HG03135 (cell line): ENCODE measurements around the gene PPM1A.
A peak's percentile ranks its signal among the peaks of the same experiment; 100 is the strongest.

ENCODE experiments used
- ATAC-seq: cut with Tn5 transposase; IDR thresholded peaks from one replicate; pipeline ENCODE4 v1.9.1; 2021; ENCODE audit warnings: mild to moderate bottlenecking, moderate library complexity; ENCODE audit not compliant: unreplicated experiment

PPM1A gene

DNA sequence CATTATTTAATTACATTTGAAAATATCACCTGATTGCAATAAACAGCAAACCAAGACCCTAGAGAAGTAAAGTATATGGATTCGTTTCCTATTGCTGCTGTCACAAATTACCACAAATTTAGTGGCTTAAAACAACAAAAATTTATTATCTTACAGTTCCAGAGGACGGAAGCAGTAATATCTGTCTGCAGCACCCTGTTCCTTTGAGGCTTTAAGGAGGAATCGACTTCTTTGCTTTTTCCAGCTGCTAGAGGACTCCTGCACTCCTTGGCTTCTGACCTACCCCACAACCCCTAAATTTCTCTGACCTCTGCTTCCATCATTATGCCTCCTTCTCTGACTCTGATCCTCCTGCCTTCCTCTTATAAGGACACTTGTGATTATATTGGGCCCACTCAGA, 23.8 kb upstream of the PPM1A start:
- no peak for ATAC-seq

DNA sequence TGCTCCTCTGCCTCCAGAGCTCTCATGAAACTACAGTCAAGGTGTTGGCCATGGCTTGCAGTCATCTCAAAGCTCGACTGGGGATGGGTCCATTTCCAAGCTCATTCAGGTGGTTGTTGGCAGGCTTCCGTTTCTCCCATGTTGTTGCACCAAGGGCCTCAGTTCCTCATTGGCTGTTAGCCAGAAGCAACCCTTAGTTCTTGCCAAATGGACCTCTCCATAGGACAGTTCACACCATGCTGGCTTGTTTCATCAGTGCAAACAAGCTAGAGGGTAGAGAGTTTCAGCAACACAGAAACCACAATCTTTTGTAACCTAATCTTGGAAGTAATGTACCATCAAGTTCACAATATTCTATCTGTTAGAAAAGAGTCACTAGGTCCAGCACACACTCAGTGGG, 22.7 kb upstream of the PPM1A start:
- ATAC-seq: no peak

DNA sequence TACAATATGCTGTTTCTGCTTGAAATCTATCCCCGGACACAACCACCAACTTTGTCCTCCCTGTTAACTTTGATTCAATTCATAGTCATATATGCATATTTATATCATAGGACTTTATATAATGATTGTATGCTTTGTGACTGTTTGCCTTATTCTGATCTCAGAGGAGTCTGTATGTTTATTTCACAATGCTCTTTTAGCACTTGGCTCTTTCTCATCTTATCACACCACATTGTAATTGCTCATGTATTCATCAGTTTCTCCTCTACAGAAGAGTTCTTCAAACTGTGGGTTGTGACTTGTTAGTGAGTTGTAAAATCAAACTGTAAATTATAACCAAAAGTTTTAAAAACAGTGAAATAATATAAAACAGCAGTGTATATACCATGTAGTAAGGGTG, 21.7 kb upstream of the PPM1A start:
- no peak for ATAC-seq

DNA sequence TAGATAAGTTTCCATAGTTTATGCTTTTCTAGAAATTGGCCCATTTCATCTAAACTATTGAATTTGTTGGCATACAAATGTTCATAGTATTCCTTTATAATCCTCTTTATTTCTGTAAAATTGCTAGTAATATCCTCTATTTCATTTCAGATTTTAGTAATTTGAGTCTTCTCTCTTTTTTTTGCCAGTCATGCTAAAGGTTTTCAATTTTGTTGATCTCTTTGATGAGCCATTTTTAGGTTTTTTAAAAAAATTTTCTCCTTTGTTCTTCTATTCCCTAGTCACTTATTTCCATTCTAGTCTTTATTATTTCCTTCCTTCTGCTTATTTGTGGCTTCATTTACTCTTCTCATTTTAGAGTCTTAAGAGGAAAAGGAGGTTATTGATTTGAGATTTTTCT, 19.4 kb upstream of the PPM1A start:
- no peak for ATAC-seq

DNA sequence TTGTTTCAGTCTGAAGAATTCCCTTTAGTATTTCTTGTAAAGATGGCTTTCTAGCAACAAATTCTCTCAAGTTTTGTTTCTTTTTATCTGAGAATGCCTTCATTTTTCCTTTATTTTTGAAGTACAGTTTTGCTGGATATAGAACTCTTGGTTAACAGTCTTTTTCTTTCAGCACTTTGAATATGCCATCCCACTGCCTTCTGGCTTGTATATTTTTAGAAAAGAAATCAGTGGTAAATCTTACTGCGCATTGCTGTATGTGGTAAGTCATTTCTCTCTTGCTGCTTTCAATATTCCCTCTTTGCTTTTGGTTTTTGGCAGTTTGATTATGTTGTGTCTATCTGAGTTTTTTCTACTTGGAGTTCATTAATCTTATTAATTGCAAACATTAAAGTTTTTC, 16.8 kb upstream of the PPM1A start:
- no peak for ATAC-seq

DNA sequence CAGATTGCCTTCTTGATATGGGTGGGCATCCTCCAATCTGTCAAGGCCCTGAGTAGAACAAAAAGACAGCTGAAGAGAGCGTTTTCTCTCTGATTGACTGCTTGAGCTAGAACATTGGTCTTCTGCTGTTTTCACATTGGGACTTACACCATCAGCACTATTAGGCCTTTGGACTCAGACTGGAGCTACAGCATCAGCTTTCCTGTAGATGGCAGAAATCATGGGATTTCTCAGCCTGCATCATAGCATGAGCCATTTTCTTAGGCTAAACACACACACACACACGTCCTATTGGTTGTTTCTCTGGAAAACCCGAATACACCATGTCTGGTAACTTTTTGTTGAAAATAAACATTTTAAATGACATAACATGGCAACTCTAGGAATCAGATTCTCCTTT, 15.8 kb upstream of the PPM1A start:
- ATAC-seq: no peak

DNA sequence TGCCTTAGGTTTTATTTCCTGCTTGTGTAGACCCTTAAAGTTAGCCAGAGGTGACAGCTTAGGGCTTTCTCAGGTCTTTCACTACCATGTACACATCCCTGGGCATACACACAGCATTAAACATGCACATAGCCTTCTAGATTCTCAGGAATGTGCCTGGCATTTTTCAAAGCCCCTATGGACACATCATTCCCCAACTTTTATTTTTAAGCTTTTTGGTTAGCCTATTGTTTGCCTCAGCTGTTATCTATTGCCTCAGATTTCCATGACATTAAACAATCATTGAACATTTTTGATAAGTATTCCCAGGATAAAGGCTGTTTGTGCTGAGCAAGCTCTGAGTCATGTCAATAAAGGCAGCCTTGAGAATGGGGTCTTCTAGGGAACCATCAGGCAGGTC, 15.1 kb upstream of the PPM1A start:
- ATAC-seq: no peak

DNA sequence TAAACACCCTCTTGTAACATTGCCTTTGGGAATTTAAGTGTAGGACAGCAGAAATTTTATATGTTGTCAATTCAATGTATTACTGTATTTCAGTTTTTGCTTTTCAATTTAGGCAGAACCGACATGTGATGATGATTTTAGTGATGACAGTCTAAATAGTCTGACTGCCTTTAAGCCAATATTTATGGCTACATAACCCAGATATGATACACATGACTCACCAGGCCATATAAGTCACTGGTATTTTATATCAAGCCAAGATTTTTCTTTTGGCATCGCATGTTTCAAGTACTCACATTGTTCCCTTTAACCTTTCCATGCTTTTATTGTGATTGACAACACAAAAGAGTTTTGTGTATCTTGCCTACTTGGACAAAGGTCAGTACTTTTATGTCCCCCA, 13.6 kb upstream of the PPM1A start:
- ATAC-seq: no peak

DNA sequence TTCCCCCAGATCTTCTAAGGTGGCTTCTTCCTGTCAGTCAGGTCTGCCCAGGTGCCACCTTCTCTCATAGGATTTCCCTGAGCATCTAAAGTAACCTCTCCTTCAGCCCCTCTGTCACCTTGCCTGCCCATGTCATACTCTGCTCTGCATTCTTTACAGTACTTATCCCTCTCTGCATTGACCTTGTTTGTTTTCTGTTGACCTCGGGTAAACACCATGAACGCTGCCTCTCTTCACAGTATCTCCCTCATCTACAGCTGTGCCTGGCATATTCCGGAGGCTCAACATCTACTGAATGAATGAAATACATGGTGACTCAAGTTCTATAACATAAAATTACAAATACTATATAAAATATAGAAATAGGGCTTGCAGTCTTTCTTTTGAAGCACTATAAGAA, 10.1 kb upstream of the PPM1A start:
- ATAC-seq: no peak

DNA sequence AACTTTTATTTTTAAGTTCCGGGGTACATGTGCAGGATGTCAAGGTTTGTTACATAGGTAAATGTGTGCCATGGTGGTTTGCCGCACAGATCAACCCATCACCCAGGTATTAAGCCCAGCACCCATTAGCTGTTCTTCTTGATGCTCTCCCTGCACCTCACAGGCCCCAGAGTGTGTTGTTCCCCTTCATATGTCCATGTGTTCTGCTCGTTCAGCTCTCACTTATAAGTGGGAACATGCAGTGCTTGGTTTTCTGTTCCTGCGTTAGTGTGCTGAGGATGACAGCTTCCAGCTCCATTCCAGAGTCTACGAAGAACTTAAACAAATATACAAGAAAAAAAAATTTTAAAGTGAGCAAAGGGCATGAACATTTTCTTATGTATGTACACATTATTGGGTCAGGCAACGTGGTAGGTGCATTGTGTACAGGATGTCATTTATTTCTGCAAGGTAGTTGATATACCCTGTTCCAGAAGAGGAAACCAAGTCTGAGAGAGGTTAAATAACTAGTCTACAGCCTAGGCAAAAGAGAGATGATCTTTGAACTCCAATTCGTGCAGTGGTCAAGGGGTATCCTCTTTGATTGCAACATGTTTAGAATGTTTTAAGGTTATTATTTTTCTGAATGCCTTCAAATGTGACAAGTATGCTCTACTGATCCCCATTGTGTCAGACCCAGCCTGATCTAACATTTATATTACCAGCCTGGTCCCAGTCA, 8.7 kb upstream of the PPM1A start:
- ATAC-seq: no peak

DNA sequence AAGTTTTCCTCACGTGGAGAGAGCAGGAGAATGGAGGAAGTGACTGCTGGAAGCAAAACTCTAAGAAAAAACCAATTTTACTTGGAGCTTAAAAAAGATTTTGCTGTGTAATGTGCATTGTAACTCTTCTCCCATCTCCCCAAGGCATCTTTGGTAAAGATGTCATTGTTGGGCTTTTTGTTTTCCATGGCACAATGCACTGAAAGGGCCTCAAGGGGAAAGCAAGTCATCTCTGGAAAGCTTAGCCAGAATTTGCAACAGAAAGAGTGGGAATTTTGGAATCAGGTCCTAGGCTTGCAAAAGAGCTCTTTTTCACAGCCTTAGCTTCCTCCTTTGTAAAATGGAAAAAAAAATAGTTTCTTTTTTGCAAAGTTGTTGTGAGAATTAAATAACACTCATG, 7.9 kb upstream of the PPM1A start:
- ATAC-seq: no peak

DNA sequence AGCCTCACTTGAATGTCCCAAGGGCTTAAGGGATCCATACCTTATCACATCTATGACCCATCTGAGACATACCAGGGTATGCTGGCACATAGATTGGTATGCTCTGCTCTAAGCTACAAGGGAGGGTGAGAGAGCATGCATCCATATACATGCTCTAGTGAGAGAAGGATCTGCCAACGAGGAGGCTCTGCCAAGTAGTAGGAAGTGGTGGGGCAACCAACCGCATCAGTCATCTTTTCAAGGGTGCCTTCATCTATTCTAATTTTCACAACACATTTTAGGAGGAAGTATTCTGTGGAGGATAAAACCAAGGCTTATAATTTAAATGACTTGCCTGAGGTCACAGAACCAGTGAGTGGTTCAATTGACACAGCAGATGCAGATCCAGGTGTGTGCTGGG, 6.6 kb upstream of the PPM1A start:
- ATAC-seq: no peak

DNA sequence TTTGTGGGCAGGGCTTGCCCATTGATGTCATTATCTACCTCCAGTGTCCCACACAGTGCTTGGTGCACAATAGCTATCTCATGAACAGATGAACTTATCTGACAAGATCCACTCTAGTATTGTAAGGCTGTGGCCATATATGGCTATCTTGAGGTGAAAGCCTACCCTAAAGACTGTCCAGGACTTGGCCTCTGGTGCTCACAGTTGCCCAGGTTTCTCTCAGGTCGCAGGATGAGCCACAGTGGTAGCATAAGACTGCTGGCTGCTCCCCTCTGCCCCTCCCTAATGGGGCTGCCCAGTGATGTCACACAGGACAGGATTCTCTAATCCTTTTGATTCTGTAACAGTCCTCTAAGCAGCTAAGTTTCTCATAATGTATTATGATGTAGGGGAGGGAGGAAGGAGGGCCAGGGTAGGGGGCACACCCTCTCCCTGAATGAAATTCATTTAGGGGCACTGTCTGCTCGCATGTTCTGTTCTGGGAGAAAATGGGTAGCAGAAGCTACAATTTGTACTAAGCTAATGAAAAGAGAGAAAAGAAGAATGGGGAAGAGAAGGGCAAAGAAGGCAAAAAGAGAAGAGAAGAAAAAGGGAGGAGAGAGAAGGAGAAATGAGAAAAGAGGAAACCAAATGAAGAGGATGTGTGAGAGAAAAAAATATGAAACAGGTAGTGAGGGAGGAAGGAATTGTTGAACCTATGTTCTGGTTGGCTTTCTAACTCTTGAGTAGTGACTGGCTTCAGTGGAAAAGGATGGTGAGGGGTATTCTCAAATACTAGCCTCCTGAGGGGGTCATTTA, 3.4 kb upstream of the PPM1A start:
- ATAC-seq: no peak

DNA sequence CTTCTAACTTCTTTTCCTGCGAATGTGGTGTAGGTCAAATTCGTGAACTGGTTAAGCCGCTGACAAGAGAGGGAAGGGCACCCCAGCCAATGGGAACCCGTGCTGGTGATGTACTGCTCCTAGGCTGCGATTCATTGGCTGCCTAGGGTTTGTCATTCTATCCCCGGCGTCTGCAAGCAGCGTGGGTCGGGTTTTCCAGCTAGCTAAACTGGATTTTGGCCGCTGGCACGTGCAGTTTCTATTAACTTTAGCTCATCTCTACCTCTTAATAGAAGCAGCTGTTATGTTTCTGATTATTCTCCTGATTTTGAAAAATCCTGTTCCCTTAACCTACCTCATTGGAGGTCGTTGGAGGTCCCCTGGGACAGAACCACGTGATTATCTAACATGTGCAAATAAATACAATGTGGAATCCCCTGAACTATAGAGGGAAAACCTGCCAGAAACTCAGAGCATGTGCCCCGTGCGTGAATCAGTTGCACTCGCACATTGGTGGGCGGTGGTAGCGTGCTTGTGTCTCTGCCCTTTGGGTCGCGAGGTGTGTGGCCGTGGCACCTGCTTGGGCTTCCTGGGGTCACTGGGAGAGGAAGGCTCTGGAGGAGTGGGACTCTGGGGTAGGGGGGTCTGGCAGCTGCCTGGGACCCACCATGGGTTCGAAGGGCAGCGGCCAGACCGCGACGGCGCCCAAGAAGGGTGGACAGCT, 876 bp upstream of the PPM1A start:
- ATAC-seq: peak; percentile 60

DNA sequence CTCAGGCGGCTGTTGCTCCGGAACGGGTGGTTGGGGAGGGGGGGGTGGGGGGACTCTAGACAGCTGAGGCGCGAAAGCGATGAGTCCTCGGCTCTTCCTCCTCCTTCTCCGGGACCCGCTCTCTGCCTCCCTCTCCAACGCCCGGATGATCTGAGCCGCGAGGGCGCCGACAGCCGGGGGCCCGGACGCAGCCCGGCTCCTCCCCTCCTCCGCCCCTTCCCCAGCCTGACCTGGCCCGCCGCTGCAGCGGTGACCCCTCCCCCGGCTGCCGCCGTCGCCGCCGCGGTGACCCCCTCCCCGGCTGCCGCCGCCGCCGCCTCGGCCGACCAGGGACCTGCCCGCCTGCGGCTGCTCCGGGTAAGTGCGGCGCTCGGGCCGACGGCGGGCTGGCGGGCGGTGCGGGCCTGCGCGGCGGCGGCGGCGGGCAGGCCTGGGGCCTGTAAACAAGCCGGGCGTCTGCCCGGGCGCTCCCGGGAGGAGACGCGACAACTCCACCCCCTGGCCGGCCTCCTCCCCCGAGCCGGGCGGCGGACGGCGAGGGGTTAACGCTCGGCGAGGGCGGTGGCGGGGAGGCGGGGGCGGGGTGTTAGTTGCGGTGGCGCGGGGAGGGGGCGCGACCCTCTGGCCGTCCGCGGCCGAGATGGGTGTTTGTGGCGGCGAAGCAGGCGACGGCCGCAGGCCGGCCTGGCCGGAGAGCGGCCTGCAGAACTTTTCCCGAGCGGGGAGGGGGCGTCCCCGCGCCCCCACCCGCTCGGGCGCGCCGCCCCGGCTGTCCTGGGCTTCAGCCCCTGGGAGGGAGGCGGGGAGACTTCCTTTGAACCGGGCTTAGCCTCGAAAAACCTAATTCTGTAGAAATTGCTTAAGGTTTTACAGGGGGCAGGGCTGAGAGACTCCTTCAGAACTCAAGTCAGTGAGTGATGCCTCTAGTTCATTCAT, 568 bp downstream of the PPM1A start:
- ATAC-seq: peak; percentile 35

DNA sequence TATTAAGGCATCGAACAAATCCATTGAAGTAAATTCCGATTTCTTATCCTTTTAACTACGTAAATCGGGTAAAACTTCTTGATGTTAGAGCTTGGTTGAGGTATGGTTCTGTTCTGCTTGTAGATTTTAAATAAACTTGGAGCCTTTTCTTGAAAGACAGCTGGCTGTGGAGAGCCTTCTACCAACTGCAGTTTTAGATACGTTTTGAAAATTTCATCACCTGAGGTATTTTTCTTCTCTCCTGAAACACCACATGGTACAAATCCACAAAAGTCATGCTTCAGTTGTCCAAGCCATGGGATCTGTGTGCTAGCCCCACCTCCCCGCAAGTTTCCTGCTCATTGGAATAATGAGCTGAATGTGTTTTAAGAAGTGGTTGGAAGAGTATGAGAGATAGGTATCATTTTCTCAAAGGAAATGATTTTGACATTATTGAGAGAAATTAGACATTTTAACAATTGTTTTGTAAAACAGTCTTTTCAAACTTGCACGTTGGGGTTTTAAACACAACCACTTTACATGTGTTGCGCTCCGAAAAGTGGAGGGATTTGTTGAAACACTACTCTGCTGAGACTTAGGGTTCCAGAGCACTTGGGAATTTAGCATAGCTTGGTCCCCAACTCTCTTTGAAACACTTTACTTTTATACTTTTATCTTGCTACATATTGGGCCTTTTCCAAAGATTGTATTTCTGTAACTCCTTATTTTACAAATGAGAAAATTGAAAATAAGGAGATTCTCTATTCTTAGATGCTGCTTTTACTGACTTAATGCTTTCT, 1.4 kb downstream of the PPM1A start:
- ATAC-seq: no peak

DNA sequence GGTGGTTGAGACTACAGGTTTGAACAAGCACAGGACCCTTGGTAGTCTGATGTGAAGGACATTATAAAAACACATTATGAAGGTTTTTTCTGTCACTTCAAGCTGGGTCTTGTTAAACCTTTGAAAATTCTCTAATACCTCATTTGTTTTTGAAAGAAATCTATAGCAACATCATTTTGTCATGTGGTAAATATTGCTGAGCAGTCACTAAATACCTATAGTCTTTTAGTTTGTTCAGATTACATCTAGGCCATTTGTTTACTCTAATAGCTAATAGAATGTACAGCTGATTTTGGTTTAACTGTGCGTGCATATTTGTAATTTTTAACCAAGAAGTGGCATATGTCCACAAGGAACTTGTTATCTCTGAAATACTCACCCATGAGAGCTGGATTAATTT, 2.9 kb downstream of the PPM1A start:
- no peak for ATAC-seq

DNA sequence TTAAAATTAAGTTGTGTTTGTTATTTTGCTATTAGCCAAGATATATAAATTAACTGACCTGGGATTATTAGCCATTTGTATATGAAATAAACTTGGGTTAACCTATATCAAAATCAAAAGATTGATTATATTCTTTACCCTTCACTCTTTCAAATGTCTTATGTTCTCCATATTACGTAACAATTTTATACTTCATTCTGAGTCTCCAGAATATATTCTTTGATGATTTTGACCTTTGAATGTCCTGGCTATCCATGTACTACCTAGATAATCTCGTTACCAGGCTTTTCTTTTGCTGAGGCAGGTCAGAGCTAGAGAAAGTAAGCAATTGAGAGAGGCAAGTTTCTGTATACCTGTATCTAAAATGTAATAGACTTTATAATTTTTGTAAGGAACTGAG, 3.6 kb downstream of the PPM1A start:
- ATAC-seq: no peak

DNA sequence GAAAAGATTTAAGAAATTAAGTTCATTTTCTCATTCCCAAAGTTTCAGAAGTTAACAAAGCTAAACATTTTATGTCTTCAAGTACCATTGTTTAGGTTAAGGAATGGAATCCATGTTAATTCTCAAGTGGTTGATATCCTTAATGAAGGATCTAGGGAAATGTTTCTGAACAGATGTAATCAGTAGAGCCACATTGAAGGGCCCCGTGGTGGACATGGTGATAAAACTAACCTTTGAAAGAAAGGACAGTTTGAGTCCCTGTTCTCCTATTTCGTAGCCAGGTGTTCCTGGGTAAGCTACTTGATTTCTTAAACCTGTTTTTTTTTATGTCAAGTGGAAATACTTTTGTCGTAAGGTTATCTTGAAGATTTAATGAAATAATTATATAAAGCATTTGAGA, 4.6 kb downstream of the PPM1A start:
- ATAC-seq: no peak

DNA sequence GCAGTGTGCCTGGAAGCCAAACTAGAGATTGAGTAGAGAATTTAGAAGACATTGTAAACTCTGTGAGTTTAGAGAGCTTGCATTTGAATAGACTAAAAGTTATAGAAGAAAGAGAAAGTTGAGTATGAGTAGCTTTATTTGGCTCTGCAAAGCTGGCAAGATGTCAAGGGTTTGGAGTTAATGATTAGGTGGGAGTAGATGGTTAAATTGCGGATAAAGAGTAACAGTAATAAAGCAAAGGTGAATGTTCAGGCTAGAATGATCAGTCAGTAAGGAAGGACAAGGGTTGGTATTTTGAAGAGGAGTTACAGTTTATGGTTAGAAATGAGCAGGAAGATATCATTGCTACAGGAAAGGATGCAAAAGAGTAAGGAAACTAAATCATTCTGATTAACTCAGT, 5.2 kb downstream of the PPM1A start:
- ATAC-seq: no peak
